ENCODE results near the gene DECR2.

The DECR2 gene

GRCh38 chr16:368388-369158, 33.1 kb upstream of the DECR2 start:
- 94 to 95% methylated on average over 29 of the region's 29 CpGs for WGBS, 2 experiments

GRCh38 chr16:369275-369865, 32.3 kb upstream of the DECR2 start:
- H3K27ac ChIP-seq (ENCODE audit: insufficient read depth, low read depth, low read length, poor library complexity, severe bottlenecking), result no peak overlapping the region
- H3K4me1 ChIP-seq (ENCODE audit: control insufficient read depth, insufficient read depth, low read length), result peaks cover 10% of the 10 kb centered on the region
- peak overlapping the region; percentile 32 for H3K4me3 ChIP-seq (ENCODE audit: insufficient read depth, low read depth, low read length)
- WGBS, 2 experiments, result 89% methylated on average over 20 of the region's 20 CpGs
- H3K9me3 ChIP-seq (ENCODE audit: control insufficient read depth, low read length), result no peaks in the 10 kb centered on the region
- H3K27me3 ChIP-seq (ENCODE audit: control insufficient read depth, insufficient read depth, low read length, poor library complexity, severe bottlenecking), result no peaks in the 10 kb centered on the region
- peaks cover 21% of the 10 kb centered on the region for H3K36me3 ChIP-seq (ENCODE audit: control insufficient read depth, insufficient read depth, low read length)

More at GRCh38 chr16:368388-369158, 33.1 kb upstream of the DECR2 start:
- Histone ChIP-seq H3K4me3 (ENCODE audit: insufficient read depth, low read depth, low read length) (no peak overlapping the region), H3K27me3 (ENCODE audit: control insufficient read depth, insufficient read depth, low read length, poor library complexity, severe bottlenecking) (no peaks in the 10 kb centered on the region), H3K27ac (ENCODE audit: insufficient read depth, low read depth, low read length, poor library complexity, severe bottlenecking) (no peak overlapping the region), H3K9me3 (ENCODE audit: control insufficient read depth, low read length) (no peaks in the 10 kb centered on the region), H3K4me1 (ENCODE audit: control insufficient read depth, insufficient read depth, low read length) (peaks cover 10% of the 10 kb centered on the region), H3K36me3 (ENCODE audit: control insufficient read depth, insufficient read depth, low read length) (peaks cover 21% of the 10 kb centered on the region)

DNA sequence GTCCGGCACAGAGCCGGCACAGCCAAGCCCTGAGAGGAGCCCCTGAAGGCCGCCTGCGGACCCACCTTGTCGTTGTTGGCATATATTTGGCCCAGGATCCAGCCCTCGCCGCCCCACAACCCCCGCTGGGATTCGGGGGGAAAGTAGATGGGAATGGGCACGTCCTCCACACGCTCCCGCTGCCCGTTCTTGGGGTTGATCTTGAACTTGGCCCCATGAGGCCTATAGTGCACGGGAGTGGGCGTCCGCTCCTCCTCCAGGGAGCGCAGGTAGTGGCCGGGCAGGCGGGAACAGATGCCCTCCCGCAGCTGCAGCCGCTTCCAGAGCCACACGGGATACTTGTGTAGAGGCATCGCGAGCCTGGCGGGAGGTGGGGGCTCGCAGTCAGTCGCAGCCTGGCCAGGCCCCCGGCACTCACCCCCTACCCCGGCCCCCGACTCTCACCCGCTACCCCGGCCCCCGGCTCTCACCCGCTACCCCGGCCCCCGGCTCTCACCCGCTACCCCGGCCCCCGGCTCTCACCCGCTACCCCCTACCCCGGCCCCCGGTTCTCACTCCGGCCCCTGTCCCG, 31.7 kb upstream of the DECR2 start:
- H3K4me3 ChIP-seq (ENCODE audit: insufficient read depth, low read depth, low read length), result peak overlapping the region; percentile 32
- H3K36me3 ChIP-seq (ENCODE audit: control insufficient read depth, insufficient read depth, low read length), result peaks cover 21% of the 10 kb centered on the region

GRCh38 chr16:370443-370842, 31.2 kb upstream of the DECR2 start, which contains the start of gene MRPL28:
Gene MRPL28 (minus strand): TSS chr16:370538. CDS start chr16:370218, 320 bp downstream.
- no peaks in the 10 kb centered on the region for H3K27me3 ChIP-seq (ENCODE audit: control insufficient read depth, insufficient read depth, low read length, poor library complexity, severe bottlenecking)
- H3K4me3 ChIP-seq (ENCODE audit: insufficient read depth, low read depth, low read length), result peak within 1 kb of the TSS; percentile 32
- 0% methylated on average over 29 of the region's 30 CpGs for whole genome bisulfite sequencing, 2 experiments
- H3K36me3 ChIP-seq (ENCODE audit: control insufficient read depth, insufficient read depth, low read length), result peaks cover 21% of the 10 kb centered on the region
- H3K4me1 ChIP-seq (ENCODE audit: control insufficient read depth, insufficient read depth, low read length), result peaks cover 10% of the 10 kb centered on the region
- no peaks in the 10 kb centered on the region for H3K9me3 ChIP-seq (ENCODE audit: control insufficient read depth, low read length)
- H3K27ac ChIP-seq (ENCODE audit: insufficient read depth, low read depth, low read length, poor library complexity, severe bottlenecking), result no peak within 1 kb of the TSS

More for the DNA sequence above, 31.7 kb upstream of the DECR2 start:
- Histone ChIP-seq H3K4me1 (ENCODE audit: control insufficient read depth, insufficient read depth, low read length) (peaks cover 10% of the 10 kb centered on the region), H3K27ac (ENCODE audit: insufficient read depth, low read depth, low read length, poor library complexity, severe bottlenecking) (no peak overlapping the region), H3K9me3 (ENCODE audit: control insufficient read depth, low read length) (no peaks in the 10 kb centered on the region), H3K27me3 (ENCODE audit: control insufficient read depth, insufficient read depth, low read length, poor library complexity, severe bottlenecking) (no peaks in the 10 kb centered on the region)
- 18 to 22% methylated on average over 30 to 37 of the region's 44 CpGs for WGBS, 2 experiments

DNA sequence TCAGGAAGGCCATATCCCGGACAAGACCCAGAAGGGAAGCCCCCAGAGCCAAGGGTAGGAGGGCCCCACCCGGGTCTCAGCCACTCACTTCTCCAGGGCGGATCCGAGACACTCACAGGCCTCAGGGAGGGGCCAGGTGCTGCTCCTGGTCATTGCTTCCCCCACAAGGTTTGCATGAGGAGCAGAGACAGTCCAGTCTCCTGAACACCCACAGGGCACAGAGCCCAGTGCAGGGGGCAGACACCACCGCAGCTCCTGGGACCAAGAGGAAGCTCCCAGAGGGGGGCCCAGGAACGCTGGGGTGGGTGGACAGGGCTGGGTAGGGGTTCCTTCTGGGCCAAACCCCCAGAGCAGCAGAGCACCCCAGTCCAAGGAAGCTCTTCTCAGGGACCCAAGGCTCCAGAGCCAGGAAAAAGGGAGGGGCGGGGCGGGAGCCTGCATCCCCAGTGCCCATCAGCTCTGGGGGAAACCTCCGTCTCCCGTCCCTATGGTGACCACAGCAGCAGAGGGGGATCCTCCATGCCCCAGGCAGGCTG, 30.6 kb upstream of the DECR2 start:
- Histone ChIP-seq H3K4me3 (ENCODE audit: insufficient read depth, low read depth, low read length) (no peak overlapping the region), H3K36me3 (ENCODE audit: control insufficient read depth, insufficient read depth, low read length) (peaks cover 21% of the 10 kb centered on the region)

GRCh38 chr16:371515-372301, 30.0 kb upstream of the DECR2 start:
- Histone ChIP-seq H3K36me3 (ENCODE audit: control insufficient read depth, insufficient read depth, low read length) (peaks cover 21% of the 10 kb centered on the region), H3K27me3 (ENCODE audit: control insufficient read depth, insufficient read depth, low read length, poor library complexity, severe bottlenecking) (no peaks in the 10 kb centered on the region), H3K27ac (ENCODE audit: insufficient read depth, low read depth, low read length, poor library complexity, severe bottlenecking) (no peak overlapping the region), H3K4me3 (ENCODE audit: insufficient read depth, low read depth, low read length) (no peak overlapping the region), H3K9me3 (ENCODE audit: control insufficient read depth, low read length) (no peaks in the 10 kb centered on the region), H3K4me1 (ENCODE audit: control insufficient read depth, insufficient read depth, low read length) (peaks cover 10% of the 10 kb centered on the region)
- 95 to 96% methylated on average over 31 of the region's 31 CpGs for WGBS, 2 experiments

More for the DNA sequence above, 30.6 kb upstream of the DECR2 start:
- Histone ChIP-seq H3K27ac (ENCODE audit: insufficient read depth, low read depth, low read length, poor library complexity, severe bottlenecking) (no peak overlapping the region), H3K9me3 (ENCODE audit: control insufficient read depth, low read length) (no peaks in the 10 kb centered on the region), H3K4me1 (ENCODE audit: control insufficient read depth, insufficient read depth, low read length) (peaks cover 10% of the 10 kb centered on the region), H3K27me3 (ENCODE audit: control insufficient read depth, insufficient read depth, low read length, poor library complexity, severe bottlenecking) (no peaks in the 10 kb centered on the region)
- 83 to 84% methylated on average over 10 of the region's 10 CpGs for WGBS, 2 experiments

DNA sequence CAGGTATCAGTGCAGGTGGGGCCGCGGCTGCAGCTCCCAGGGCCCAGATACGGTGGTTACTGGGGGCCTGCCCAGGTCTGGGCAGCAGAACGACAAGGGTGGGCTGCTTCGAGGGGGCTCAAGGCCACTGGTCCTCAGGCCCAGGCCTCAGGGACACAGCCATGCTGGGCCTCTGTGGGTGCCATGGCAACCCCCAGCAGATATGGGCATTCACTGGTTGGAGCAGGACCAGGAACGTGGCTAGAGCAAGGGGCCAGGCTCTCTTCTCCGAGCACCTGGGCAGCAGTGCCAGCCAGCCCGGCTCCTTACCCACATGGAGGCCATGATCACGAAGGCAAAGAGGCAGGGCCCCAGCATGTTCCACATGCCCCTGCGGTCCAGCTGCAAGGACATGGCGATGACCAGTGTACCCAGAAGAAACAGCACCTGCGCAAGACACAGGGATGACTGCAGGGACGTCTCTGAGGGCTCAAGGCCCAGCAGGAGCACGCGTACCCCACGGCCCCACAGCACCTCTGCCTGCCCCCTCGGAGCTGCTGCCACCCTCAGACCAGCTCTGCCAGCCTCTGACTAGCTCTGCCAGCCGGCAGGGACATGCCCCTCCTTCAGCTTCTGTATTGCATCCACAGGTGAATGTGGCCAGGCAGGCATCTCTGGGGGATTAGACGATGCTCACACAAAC, 29.2 kb upstream of the DECR2 start:
- Histone ChIP-seq H3K27ac (ENCODE audit: insufficient read depth, low read depth, low read length, poor library complexity, severe bottlenecking) (no peak overlapping the region), H3K36me3 (ENCODE audit: control insufficient read depth, insufficient read depth, low read length) (peaks cover 17% of the 10 kb centered on the region)

GRCh38 chr16:373020-373598, 28.6 kb upstream of the DECR2 start:
- WGBS, 2 experiments, result 87 to 90% methylated on average over 5 of the region's 5 CpGs
- Histone ChIP-seq H3K4me3 (ENCODE audit: insufficient read depth, low read depth, low read length) (no peak overlapping the region), H3K27me3 (ENCODE audit: control insufficient read depth, insufficient read depth, low read length, poor library complexity, severe bottlenecking) (no peaks in the 10 kb centered on the region), H3K27ac (ENCODE audit: insufficient read depth, low read depth, low read length, poor library complexity, severe bottlenecking) (no peak overlapping the region), H3K36me3 (ENCODE audit: control insufficient read depth, insufficient read depth, low read length) (peaks cover 10% of the 10 kb centered on the region), H3K4me1 (ENCODE audit: control insufficient read depth, insufficient read depth, low read length) (peaks cover 10% of the 10 kb centered on the region), H3K9me3 (ENCODE audit: control insufficient read depth, low read length) (no peaks in the 10 kb centered on the region)

More for the DNA sequence above, 29.2 kb upstream of the DECR2 start:
- Histone ChIP-seq H3K4me3 (ENCODE audit: insufficient read depth, low read depth, low read length) (no peak overlapping the region), H3K9me3 (ENCODE audit: control insufficient read depth, low read length) (no peaks in the 10 kb centered on the region), H3K4me1 (ENCODE audit: control insufficient read depth, insufficient read depth, low read length) (peaks cover 10% of the 10 kb centered on the region), H3K27me3 (ENCODE audit: control insufficient read depth, insufficient read depth, low read length, poor library complexity, severe bottlenecking) (no peaks in the 10 kb centered on the region)
- WGBS, 2 experiments, result 94 to 95% methylated on average over 19 of the region's 19 CpGs

Measured in ectodermal cell (in vitro differentiated cells).